LNCaP clone FGC (cell line): ENCODE results near the gene SLC5A5.
"Not testable (repeated sequence)": the region's sequence is repeated elsewhere in the genome, so short reads cannot be mapped to it uniquely, and the experiment has no call there.

Experiments used
- DNase-seq: peaks from one replicate; pipeline ENCODE4 v3.0.0-alpha.2; 2011; ENCODE audit warnings: low read depth
- H3K4me3 ChIP-seq: 2 replicates; pipeline ENCODE4 v1.5.1; 2011; ENCODE audit warnings: mild to moderate bottlenecking, low read depth, low read length, control low read depth
- CTCF ChIP-seq: IDR thresholded peaks from 2 replicates; pipeline ENCODE4 v1.5.1; 2012; ENCODE audit warnings: mild to moderate bottlenecking; ENCODE audit not compliant: control insufficient read depth, insufficient read depth; ENCODE audit errors: extremely low read depth

The SLC5A5 gene

GRCh38 chr19:17883627-17884410 is 12.1 kb downstream of the SLC5A5 start:
- no peak for TF ChIP-seq CTCF
- no peak overlapping the region for H3K4me3 ChIP-seq
- DNase-seq, result no peak

GRCh38 chr19:17886515-17886914 is 14.8 kb downstream of the SLC5A5 start:
- no peak overlapping the region for H3K4me3 ChIP-seq
- DNase-seq, result no peak
- no peak for TF ChIP-seq CTCF

- not testable (repeated sequence) for H3K4me3 ChIP-seq, DNase-seq
Measured at GRCh38 chr19:17887221-17887620, 15.5 kb downstream of the SLC5A5 start.

GRCh38 chr19:17888260-17888659 is 16.5 kb downstream of the SLC5A5 start:
- TF ChIP-seq CTCF, result no peak
- DNase-seq, result no peak
- no peak overlapping the region for H3K4me3 ChIP-seq

GRCh38 chr19:17889609-17890214 is 18.0 kb downstream of the SLC5A5 start:
- no peak overlapping the region for H3K4me3 ChIP-seq
- DNase-seq, result no peak
- TF ChIP-seq CTCF, result no peak

GRCh38 chr19:17893766-17894165 is 22.0 kb downstream of the SLC5A5 start:
- no peak for DNase-seq
- H3K4me3 ChIP-seq, result no peak overlapping the region
- no peak for TF ChIP-seq CTCF

- TF ChIP-seq CTCF, result no peak
- no peak for DNase-seq
- H3K4me3 ChIP-seq, result no peak overlapping the region
Measured at GRCh38 chr19:17902701-17903100, 31.0 kb downstream of the SLC5A5 start.
